ENCODE results near the gene GALR2.

DNA sequence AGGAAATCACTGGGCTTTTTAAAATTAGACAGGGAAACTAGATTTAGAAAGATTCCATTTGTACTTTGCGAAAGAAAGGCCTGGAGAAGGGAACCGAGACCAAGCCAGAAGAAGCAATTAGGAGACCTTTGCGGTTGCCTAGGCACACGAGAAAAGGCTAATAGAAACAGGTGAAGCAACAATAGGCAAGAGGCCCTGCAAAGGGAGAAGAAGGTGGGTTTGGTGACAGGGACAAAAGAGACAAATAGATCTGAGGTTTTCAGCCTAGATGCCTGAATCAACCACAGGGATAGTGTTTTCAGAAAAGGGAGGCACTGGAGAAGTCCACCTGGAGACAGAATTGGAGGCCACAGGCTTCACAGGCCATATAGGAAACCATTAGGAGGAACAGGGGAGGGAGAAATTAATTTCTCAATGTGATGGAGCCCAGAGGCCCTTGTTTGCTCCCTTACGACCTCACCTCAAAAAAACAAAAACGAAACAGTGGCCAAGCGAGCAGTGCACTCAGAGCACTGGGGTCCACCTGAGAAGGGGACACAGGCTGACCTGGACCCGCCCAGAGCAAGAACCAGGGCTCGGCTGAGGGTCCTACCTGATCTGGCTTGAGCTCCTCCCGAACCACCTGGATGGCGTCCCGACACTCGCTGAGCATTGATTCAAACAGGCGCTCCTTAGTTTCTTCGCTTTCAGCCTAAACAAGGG is 24.6 kb upstream of the GALR2 start:
- TF ChIP-seq, protein P1, sequence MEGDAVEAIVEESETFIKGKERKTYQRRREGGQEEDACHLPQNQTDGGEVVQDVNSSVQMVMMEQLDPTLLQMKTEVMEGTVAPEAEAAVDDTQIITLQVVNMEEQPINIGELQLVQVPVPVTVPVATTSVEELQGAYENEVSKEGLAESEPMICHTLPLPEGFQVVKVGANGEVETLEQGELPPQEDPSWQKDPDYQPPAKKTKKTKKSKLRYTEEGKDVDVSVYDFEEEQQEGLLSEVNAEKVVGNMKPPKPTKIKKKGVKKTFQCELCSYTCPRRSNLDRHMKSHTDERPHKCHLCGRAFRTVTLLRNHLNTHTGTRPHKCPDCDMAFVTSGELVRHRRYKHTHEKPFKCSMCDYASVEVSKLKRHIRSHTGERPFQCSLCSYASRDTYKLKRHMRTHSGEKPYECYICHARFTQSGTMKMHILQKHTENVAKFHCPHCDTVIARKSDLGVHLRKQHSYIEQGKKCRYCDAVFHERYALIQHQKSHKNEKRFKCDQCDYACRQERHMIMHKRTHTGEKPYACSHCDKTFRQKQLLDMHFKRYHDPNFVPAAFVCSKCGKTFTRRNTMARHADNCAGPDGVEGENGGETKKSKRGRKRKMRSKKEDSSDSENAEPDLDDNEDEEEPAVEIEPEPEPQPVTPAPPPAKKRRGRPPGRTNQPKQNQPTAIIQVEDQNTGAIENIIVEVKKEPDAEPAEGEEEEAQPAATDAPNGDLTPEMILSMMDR (IDR thresholded peaks at IDR 0.05): no peak
- TF ChIP-seq POLR2A (IDR thresholded peaks at IDR 0.05): no peak

All from right lobe of liver (tissue), 4 donors.